Amniotic epithelial cell (primary cell): ENCODE data around the gene KRT8.

ENCODE experiments used
- DNase-seq: peaks from one replicate; pipeline ENCODE4 v3.0.0-alpha.2; 2010; ENCODE audit warnings: low read depth

Gene KRT8

GRCh38 chr12:52904509-52905300 lies at the start of gene KRT8:
TSS of gene KRT8 (minus strand) at chr12:52905076. CDS start at chr12:52904981, 95 bp downstream.
- DNase-seq = peak; percentile 92

DNA sequence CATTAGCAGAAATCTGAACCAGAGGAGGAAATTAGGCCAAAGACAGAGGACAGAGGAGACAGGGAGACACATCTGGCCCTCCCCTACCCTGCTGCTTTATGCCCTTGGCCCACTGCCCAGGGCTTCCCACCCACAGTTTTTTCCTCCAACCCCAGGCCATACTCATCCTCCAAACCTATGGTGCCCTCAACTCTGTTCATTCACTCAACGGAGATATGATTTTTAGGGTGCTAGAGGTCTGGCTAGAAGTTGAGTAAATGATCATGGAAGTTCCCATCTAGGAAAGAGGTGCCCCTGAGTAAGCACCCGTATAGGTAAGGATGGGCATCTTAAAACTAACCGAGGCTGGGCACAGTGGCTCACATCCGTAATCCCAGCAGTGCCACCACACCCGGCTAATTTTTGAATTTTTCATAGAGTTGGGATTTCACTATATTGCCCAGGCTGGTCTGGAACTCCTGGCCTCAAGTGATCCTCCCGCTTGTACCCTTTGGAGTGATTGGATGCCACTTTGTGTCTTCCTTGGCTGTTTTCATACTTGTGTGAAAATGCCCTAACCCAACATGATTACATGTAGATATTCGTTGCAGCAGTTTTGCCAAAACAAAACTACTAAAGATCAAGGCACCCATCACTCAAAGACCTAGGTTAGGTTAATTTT lies 48.4 kb upstream of the KRT8 start:
- DNase-seq = no peak

- DNase-seq = peak; percentile 61
These were observed 47.4 kb upstream of the KRT8 start for GRCh38 chr12:52952076-52952801.

- DNase-seq = no peak
These were observed 46.8 kb upstream of the KRT8 start for GRCh38 chr12:52951640-52952039.

- DNase-seq = no peak
These were observed 46.2 kb upstream of the KRT8 start for GRCh38 chr12:52951126-52951525.

DNA sequence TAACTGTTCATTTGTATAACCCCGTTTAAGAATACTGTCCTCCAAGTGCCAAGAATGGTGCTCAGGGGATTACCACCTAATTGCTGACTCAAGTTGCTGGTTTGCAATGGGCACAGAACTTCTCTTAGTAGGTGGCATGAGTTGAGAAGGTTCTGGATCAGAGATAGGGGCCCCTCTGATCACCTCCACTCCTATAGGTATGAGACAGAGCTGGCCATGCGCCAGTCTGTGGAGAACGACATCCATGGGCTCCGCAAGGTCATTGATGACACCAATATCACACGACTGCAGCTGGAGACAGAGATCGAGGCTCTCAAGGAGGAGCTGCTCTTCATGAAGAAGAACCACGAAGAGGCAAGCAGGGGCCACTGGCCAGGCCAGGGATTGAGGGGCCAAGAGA lies 45.7 kb upstream of the KRT8 start:
- no peak for DNase-seq

GRCh38 chr12:52949413-52950331 lies 44.8 kb upstream of the KRT8 start:
- DNase-seq = peak; percentile 98

- no peak for DNase-seq
These were observed 43.0 kb upstream of the KRT8 start for GRCh38 chr12:52947738-52948423.

- DNase-seq = no peak
These were observed 42.1 kb upstream of the KRT8 start for GRCh38 chr12:52946797-52947547.

- DNase-seq = peak; percentile 51
These were observed 41.5 kb upstream of the KRT8 start for GRCh38 chr12:52946334-52946733.

DNA sequence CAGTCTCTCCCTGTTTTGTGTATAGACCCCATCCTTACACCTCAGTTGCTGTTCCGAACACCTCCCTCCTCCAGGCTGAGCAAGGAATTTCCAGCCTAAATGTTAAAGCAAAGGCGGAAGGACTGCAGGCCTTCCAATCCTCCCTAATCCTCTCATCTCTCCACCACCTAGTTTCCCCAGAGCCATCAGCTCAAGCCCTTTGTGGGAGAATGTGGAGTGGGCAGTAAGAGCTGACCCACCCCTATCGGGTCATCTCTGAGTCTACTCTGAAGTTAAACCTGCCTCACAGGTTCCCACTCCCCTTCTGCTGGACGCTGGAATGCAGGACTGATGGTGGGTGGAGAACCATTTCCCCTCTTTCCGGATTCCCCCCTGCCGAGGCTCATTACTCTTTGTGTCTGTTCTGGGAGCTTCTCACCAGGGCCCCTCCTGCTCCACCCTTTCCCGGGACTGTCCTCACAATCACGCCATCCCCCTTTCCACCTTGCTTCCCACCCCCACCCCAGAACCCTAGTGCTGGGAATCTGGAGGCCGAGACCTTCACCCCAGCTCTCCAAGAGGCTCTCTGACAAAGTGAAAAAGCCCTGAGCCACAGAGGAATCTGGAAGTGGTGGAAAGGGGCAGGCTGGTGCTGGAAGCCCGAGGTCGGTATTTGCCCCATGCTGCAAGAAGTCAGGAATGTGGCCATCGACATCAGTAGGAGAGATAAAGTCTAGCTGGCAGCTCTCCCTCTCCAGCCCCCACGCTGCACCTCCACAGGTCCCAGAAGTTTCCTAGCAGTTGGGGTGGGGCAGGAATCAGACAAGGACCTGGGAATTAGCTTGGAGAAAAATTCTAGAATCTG lies 40.7 kb upstream of the KRT8 start:
- peak; percentile 97 for DNase-seq

DNA sequence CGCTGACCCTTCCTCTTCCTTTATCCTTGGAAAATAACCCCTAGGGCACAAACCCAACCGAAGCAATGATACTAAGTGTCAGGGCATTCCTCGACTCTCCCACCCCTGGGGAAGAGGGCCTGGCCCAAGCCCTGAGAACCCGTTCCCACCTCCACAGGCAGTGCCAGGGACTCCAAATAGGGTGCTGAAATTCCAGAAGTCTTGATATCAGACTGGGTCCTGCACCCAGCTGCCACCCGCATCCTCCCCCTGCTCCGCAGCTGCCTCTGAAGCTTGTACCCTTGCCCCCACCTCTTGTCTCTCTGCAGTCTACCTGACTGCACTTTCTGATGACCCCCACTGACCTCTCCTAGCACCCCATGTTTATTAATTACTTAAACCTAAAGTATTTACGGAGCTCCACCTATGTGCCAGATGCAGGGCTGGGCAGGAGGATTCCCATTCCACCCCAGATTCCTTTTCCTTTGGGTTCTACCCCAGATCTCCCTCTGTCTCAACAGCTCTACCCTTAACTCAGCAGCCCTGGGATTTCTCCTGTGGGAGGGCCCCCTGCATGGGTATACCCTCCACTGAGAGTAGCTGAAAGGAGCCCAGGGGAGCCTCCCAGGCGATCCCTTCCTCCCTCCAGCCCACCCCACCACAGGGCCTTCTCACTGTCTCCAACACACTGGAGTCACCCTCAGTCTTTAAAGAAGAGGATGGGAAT lies 40.0 kb upstream of the KRT8 start:
- DNase-seq = no peak

- DNase-seq = no peak
These were observed 38.0 kb upstream of the KRT8 start for GRCh38 chr12:52942901-52943181.

- DNase-seq = peak; percentile 76
These were observed 37.4 kb upstream of the KRT8 start for GRCh38 chr12:52942066-52942900.

- DNase-seq = no peak
These were observed 24.7 kb upstream of the KRT8 start for GRCh38 chr12:52929538-52929937.

GRCh38 chr12:52927964-52928363 lies 23.1 kb upstream of the KRT8 start:
- no peak for DNase-seq

DNA sequence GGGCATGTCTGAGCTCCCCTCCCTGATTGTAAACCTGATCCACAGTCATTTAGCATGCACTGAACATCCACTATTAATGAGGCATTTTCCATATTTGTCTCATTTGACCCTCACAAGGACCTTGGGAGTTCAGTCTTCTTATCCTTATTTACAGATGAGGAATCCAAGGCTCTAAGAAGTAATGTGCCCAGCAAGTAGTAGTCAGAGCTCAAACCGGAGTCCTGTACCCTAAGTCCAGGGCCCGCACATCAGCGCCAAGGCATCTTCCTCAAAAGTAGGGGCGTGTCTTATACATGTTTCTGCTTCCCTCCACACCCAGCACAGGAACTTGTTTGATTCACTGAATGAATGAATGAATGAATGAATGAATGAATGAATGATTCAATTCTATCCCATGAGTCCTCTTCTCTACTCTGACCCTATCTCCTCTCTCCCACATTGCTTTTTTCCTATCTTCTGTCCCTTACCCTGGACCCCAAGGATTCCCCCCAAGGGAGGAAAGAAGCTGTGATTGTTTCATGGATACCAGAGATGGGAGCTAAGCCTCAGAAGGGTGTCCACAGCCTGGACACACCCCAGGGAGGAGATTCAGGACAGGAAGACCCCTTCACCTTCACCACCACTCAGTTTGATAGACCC lies 21.8 kb upstream of the KRT8 start:
- no peak for DNase-seq
